Hypothalamus (tissue), 51 donors: ENCODE data around the gene DOK5.

Experiments
- DNase-seq, 51 donors: peaks; one replicate each; lab custom pipeline; 2025; lab: John Stamatoyannopoulos, UW

Gene DOK5

DNA sequence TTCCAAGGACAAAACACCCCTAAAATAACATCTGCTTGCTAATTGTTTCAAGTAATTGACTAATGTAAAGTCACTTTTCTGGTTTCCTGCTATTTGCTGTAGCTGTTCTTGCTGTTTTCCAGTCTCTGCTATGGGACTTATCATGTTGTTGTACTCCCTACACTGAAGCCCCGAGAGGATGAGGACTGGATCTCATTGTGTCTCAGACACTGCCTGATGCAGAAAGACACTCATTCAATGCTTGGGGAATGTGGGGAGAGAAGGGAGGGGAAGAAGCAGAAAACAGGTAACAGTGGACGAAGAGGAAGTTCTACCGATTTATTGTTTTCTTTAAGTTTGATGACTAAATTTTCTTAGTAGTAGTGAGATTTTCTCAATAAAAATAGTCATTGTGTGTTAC, 79.8 kb downstream of the DOK5 start:
- DNase-seq, result no peak

- no peak for DNase-seq
These were observed 81.0 kb downstream of the DOK5 start for GRCh38 chr20:54556406-54556805.

DNA sequence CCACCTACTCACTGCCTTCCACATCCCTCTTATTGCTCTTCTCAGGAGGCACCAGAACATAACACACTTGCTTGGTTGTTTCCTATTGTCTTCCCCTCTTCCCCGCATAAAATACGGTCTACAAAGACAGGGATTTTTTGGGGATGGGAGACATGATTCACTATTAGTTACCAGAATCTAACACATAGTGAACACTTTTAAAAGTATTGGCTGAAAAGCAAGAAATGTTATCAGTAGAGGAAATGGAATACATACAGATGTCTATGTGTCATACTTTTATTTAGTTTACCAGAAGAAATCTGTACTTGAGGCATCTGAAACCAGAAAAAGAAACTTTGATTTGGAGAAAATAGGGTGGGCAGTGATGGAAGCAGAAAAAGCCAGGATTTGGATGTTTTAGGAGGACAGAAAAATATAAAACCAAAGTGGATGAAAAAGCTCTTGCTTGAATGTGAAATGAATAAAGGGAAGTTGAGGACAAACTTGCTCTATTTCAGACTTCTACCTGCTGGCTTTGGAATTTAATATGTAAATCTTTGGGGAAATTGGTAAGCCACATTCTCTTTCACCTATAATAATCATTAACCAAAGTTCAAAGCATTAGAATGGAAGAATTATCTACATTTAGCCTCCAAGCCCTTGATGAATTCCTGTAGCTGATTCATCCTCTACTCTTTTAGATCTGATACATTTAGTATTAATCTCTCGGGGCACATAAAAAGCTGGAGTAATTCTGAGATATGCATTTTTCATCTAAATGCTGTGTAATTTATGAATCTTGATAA, 82.6 kb downstream of the DOK5 start:
- DNase-seq, result no peak

- DNase-seq, result no peak
These were observed 84.5 kb downstream of the DOK5 start for GRCh38 chr20:54559890-54560289.

DNA sequence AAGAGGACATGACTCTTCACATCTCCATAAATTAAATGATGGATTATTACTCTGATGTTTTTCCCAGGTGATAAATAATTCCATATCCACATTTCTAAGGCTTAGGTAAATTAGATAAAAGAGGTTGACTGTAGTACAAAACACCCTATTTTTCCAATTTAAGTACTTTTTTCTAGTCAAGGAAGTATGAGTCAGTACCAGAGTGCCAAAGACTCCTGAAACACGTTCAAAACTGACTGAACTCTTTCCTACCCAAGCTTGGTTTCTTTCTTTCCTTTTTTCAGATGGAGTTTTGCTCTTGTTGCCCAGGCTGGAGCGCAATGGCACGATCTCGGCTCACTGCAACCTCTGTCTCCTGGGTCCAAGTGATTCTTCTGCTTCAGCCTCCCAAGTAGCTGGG, 85.0 kb downstream of the DOK5 start:
- DNase-seq, result no peak

DNA sequence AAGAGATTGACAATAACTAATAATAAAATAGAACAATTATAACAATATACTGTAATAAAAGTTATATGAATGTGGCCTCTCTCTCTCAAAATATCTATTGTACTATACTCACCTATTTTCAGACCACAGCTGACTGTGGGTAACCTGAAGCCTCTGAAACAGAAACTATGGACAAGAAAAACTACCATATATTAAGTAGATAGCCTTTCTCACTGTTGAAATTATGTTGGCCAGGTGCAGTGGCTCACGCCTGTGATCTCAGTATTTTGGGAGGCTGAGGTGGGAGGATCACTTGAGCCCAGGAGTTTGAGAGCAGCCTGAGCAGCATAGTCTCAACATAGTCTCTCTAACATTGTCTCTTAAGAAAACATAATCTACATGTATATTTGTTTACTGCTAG, 89.9 kb downstream of the DOK5 start:
- no peak for DNase-seq

- DNase-seq, result no peak
These were observed 90.8 kb downstream of the DOK5 start for GRCh38 chr20:54566031-54566688.

DNA sequence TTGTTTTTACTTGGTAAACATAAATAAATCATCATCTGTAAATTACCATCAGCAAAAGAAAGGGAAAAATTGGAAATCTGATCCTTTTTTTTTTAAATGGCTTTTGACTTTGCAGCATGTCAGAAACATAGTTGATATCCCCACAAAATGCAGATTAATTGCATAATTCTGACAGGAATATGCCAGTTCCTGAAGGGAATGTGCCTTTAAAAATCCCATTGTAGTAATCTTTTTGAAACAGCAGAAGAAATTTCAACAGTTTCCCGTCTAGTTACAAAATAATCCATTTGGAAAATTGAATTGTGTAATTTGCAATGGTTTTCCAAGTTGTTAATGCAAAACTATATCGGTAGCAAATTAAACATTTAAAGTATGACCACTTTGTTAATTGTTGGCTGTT, 95.2 kb downstream of the DOK5 start:
- no peak for DNase-seq

DNA sequence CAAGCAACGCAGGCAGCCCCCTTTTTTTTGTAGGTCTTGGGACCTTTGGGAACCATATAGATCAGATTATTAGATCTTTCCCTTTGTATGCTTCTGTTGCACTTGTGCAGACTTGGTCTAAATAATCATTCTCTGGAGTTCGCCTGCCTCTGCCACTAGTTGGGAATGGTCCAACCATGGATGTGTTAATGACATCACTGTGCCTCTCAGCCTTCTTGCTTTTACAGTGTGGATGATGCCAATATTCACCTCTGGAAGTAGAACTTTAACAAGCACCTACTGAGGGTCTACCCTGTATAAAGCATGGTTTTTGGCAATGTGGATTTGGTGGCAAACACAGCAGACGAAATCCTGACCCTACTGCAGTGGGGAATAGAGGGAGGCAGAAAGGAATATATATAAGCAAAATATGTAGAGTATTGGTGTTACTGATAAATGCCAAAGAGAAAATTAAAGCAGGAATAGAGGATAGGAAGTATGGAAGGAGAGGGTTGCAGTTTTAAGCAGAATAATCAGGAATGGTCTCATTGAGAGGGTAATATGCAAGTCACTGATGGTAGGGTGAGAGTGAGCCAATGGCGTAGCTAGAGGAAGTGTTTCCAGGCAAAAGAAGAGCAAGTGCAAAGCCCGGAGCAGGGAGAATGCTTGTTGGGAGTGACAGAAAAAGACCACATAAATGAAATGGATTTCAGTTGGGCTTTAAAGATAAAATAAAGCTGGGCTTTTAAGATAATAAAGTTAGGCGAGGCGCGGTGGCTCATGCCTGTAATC, 97.5 kb downstream of the DOK5 start:
- no peak for DNase-seq

DNA sequence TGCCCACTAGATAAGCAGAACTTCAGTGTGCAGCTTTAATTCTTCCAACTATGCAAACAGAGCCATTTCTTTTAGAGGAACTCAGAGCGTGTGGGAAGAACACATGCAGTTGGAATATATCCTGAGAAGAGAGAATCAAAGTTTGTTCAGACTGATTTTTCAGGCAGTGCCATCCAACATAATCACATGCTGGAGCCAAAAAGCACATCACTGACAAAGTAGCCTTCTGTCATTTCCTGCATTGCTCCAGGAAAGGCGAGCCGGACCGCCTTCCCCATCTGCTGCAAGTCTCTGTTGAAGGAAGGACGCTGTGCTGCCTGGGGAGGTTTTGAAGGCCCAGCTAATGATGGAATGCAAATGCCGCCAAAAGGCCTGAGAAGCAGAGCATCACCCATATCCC, 98.4 kb downstream of the DOK5 start:
- DNase-seq, result peak in 1 of 51 donors; percentile 10

- DNase-seq, result no peak
These were observed 101.1 kb downstream of the DOK5 start for GRCh38 chr20:54576518-54576917.

GRCh38 chr20:54577637-54578036, 102.2 kb downstream of the DOK5 start:
- no peak for DNase-seq

- DNase-seq, result no peak
These were observed 109.8 kb downstream of the DOK5 start for GRCh38 chr20:54585217-54585616.

DNA sequence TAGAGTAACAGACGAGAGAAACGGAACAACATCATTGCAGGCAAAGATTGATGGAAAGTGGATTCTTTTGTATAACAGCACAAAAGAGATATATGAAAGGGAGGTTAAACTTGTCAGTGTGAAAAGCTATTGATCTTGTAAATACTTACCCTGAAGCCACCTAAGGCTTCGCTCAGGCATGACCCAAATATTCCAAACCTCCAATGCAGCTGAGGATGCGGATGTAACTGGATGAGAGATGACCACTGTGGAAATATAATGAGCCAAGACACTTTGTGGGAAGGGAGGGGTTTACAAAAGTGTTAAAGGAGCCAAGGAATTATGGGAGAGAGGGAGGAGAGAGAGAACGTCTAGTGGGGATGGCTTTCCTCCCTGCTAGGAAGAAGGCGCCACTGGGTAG, 112.0 kb downstream of the DOK5 start:
- no peak for DNase-seq

DNA sequence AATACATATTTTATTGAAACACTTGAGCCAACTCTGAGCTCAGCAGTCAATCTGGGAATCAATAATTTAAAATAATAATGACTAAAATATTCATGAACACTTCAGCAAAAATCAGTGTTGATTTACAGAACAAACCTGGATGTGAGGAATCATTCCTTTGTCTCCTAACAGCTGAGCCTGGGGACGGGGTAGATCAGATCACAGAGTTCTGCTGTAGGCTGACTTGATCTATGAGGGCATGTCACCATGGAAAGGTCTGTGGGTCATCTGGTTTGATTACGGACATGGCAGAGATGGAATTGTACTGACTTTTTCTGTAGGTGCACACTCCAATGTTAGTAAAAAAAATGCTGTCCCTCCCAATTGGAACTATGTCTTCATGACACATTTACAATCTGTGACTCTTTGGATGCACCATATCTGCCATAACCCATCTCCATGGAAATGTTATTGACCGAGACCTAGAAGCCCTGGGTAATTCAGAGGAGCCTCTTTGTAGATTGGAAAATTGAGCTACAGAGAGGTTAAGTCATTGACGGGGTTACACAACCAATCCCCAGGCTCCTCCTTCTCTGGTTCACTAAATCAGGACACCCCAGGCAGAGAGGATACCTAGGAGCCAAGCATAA, 114.1 kb downstream of the DOK5 start:
- DNase-seq, result no peak

- no peak for DNase-seq
These were observed 115.5 kb downstream of the DOK5 start for GRCh38 chr20:54590856-54591255.

- DNase-seq, result no peak
These were observed 121.3 kb downstream of the DOK5 start for GRCh38 chr20:54596651-54597050.

GRCh38 chr20:54598352-54598751, 123.0 kb downstream of the DOK5 start:
- DNase-seq, result no peak

- no peak for DNase-seq
These were observed 125.2 kb downstream of the DOK5 start for GRCh38 chr20:54600634-54601033.

DNA sequence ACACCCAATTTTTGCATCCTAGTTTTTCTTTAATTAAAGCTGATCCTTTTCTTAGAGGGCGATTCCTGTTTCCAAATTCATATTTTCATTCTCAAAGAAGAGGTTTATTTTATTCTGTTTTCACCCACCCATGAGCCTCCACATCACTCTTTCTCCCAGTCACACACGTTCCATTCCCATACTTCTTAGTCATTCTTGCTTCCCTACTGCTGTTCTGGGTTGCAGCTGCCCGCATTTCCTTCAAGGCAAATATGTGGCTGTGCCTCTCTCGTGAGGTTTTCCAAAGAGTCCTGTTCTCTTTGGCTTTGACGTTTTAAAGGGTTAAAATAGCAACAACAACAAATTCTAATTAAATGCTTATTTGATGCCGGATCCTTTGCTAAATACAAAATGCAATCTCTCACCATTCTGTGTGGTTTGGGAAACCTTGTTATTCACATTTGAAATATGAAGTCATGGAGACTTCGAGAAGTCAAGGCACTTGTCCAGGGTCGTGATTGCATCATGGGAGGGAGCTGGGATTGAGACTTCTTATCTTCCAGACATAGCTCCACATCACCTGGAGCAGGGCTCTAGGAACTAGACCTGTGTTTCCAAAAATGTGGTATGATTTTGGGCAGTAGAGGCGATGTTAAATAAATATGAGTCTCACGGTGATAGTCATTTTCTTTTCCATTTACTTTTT, 126.6 kb downstream of the DOK5 start:
- no peak for DNase-seq

GRCh38 chr20:54605319-54605718, 129.9 kb downstream of the DOK5 start:
- no peak for DNase-seq
